Stimulated activated effector memory CD8-positive, alpha-beta T cell treated with anti-CD3 and anti-CD28 coated beads, Interleukin-12 subunit alpha, Interleukin-12 subunit beta, amount 100 ng/mL, for 72 hours (primary cell): Measurements from ENCODE around the gene ZBTB12.

ENCODE experiments used
- ATAC-seq: fragments of 150-1000 bp; cut with Tn5 transposase; 2 replicates; pipeline ENCODE4 v1.10.0; 2021
- DNase-seq, 2 donors: peaks; one replicate each; pipeline ENCODE4 v3.0.0; 2021 to 2022; ENCODE audit warnings: low spot score in 2 of 2
- H3K27ac Mint-ChIP-seq: one replicate; pipeline ENCODE4 v1.8.0; 2022; ENCODE audit warnings: mild to moderate bottlenecking, mixed read lengths
- H3K36me3 Mint-ChIP-seq: one replicate; pipeline ENCODE4 v1.8.0; 2022; ENCODE audit warnings: mild to moderate bottlenecking, mixed read lengths
- H3K4me1 Mint-ChIP-seq: one replicate; pipeline ENCODE4 v1.8.0; 2022; ENCODE audit warnings: mixed read lengths
- H3K4me3 Mint-ChIP-seq: one replicate; pipeline ENCODE4 v1.8.0; 2022; ENCODE audit warnings: mild to moderate bottlenecking, mixed read lengths
- H3K9me3 Mint-ChIP-seq: one replicate; pipeline ENCODE4 v1.8.0; 2022; ENCODE audit warnings: mixed read lengths

Gene ZBTB12

DNA sequence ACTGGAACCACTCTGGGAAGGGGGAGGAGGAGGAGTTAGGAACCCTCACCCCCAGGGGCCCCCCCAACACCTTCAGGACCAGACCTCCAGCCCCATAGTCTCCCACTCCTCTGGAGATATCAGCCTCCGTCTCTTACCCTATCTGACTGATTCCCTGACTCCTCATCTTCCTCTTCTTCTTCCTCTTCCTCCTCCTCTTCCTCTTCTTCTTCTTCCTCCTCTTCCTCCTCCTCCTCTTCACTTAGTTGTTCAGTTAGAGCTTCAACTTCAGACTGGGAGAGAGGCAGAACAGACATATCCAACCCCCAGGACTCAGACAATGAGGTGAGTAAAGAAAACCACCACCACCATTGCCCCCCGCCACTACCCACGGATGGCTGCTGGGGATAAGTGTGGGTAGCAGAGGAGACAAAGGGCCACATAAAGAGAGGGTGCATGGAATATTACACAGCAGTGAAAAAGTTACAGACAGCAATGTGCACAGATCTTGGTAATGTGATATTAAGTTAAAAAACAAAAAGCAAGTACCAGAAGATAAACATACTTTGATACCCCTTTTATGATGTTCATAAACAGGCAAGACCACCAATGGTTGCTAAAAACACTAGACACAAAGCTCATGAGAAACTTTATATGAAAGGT lies 12.4 kb downstream of the ZBTB12 start:
- Mint-ChIP-seq H3K27ac (peak overlapping the region; percentile 23), H3K4me1 (peaks cover 7% of the 10 kb centered on the region), H3K4me3 (no peak overlapping the region), H3K9me3 (no peaks in the 10 kb centered on the region), H3K36me3 (peaks cover 87% of the 10 kb centered on the region)
- ATAC-seq (no peak), DNase-seq (no peak)

DNA sequence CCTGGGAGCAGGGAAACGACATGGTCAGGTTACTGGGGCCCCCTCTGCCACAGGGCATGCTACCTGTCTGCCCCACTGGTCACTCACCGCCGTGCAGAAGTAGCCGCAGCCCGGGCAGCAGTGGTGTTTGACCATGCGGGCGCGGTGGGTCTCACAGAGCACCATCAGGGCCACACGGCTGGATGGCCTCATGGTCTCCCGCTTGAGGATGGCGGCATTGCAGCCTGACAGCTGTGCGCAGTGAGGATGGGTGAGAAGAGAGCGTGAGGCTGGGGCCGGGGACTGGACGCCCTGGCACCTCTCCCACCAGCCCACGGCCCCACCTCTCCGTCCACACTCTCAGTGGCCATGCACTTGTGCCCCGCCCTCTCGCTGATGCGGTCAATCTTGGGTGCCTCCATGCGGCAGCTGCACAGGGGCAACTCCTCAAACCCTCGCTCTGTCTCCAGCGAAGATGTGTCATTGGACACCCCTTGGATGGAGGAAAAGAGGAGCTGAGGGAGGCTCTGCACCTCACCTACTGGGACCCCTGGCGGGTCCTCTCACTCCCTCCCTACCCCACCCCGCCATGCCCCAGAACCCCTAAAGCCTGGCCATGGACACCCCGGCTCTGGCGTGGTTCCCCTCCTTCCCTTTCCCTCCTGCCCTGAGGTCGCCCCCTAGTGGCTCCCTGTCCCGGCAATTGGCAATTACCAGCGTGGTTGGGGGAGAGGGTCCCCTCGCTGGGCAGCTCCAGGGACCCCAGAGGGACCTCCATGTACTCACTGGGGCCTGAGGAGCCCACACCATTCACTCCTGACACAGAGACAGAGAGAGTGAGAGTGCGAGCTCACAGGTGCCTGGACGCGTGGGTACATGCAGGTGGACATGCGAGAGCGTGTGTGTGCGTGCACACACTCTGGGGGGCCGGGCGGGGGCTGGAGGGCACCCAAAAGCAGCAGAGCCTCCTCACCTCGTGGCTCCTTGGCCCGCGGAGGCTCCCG lies 13.3 kb downstream of the ZBTB12 start:
- Mint-ChIP-seq H3K27ac (peak overlapping the region; percentile 23), H3K36me3 (peaks cover 87% of the 10 kb centered on the region), H3K9me3 (no peaks in the 10 kb centered on the region), H3K4me3 (no peak overlapping the region), H3K4me1 (peaks cover 7% of the 10 kb centered on the region)
- DNase-seq (peak; percentile 35 to 80), ATAC-seq (peak; percentile 42)

- Mint-ChIP-seq H3K27ac (no peak overlapping the region), H3K4me1 (peaks cover 7% of the 10 kb centered on the region), H3K36me3 (peaks cover 88% of the 10 kb centered on the region), H3K4me3 (no peak overlapping the region), H3K9me3 (no peaks in the 10 kb centered on the region)
- DNase-seq, result no peak
- peak; percentile 20 for ATAC-seq
Measured at GRCh38 chr6:31887173-31888007, 14.5 kb downstream of the ZBTB12 start.

- no peak for ATAC-seq
- Mint-ChIP-seq H3K4me3 (no peak overlapping the region), H3K36me3 (peaks cover 88% of the 10 kb centered on the region), H3K27ac (no peak overlapping the region), H3K4me1 (peaks cover 7% of the 10 kb centered on the region), H3K9me3 (no peaks in the 10 kb centered on the region)
- DNase-seq, result no peak
Measured at GRCh38 chr6:31886541-31886991, 15.3 kb downstream of the ZBTB12 start.

DNA sequence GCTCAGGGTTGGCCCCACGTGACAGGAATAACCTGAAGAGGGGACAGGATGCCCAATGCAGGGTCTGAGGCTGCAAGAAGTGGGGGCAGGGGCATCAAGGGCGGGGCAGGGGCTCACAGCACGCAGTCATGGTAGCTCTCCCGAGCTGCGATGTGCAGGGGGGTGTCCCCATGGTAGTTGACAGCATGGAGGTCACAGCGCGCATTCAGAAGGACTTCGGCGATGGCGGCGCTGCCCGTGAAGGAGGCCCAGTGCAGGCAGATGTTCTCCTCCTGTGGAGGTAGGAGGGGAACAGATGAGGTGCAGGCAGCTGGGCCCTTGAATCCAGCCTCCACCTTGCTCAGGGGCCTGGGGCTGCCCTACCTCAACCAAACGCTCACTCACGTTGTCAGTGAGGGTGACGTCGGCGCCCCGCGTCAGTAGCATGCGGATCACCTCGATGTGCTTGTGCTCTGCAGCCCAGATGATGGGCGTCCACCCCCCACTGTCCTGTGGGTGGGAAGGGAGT lies 17.3 kb downstream of the ZBTB12 start:
- Mint-ChIP-seq H3K27ac (no peak overlapping the region), H3K4me1 (peaks cover 13% of the 10 kb centered on the region), H3K9me3 (no peaks in the 10 kb centered on the region), H3K4me3 (no peak overlapping the region), H3K36me3 (peaks cover 88% of the 10 kb centered on the region)
- DNase-seq (no peak), ATAC-seq (no peak)

DNA sequence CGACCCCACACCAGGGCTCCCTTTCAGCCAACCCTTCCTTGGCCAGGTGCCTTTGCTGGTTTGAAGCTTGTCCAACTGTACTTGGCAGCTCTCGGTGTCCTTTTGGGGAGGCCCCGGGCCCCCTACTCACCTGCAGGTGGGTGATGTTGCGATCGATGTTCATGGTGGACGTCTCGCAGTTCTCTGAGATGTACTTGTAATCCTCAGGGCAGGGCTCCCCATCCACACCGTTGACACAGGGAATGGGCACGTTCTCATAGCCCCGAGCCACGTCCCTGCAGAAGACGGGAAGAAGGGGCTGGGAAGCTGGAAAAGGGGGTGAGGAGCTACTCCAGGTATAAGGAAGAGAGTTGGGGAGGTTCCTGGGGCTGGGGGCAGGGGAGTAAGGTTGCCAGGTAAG lies 18.2 kb downstream of the ZBTB12 start:
- DNase-seq, result no peak
- H3K9me3 Mint-ChIP-seq, result no peaks in the 10 kb centered on the region
- H3K36me3 Mint-ChIP-seq, result peaks cover 81% of the 10 kb centered on the region
- ATAC-seq, result no peak
- no peak overlapping the region for H3K4me3 Mint-ChIP-seq
- peaks cover 6% of the 10 kb centered on the region for H3K4me1 Mint-ChIP-seq
- no peak overlapping the region for H3K27ac Mint-ChIP-seq

DNA sequence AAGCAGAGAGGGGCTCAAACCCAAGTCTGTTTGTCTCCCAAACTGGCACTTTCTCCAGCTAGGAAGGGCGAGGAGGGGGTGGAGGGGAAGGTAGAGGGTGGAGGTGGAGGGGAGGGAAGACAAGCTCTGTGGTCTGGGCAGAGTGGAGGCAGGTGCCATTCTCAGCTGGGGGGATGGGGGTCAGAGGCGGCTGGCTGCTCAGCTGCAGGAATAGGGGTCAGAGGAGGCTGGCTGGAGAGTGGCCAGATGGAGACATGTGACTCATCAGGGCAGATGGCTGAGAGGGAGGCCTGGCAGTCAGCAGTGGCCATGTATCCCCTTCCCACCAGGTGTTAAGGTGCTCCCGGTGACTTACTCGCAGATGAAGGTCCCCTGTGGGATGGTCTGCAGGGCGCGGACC lies 19.5 kb downstream of the ZBTB12 start:
- no peak overlapping the region for H3K4me3 Mint-ChIP-seq
- H3K27ac Mint-ChIP-seq, result no peak overlapping the region
- no peaks in the 10 kb centered on the region for H3K9me3 Mint-ChIP-seq
- ATAC-seq, result no peak
- peaks cover 77% of the 10 kb centered on the region for H3K36me3 Mint-ChIP-seq
- peaks cover 6% of the 10 kb centered on the region for H3K4me1 Mint-ChIP-seq
- DNase-seq, result no peak

DNA sequence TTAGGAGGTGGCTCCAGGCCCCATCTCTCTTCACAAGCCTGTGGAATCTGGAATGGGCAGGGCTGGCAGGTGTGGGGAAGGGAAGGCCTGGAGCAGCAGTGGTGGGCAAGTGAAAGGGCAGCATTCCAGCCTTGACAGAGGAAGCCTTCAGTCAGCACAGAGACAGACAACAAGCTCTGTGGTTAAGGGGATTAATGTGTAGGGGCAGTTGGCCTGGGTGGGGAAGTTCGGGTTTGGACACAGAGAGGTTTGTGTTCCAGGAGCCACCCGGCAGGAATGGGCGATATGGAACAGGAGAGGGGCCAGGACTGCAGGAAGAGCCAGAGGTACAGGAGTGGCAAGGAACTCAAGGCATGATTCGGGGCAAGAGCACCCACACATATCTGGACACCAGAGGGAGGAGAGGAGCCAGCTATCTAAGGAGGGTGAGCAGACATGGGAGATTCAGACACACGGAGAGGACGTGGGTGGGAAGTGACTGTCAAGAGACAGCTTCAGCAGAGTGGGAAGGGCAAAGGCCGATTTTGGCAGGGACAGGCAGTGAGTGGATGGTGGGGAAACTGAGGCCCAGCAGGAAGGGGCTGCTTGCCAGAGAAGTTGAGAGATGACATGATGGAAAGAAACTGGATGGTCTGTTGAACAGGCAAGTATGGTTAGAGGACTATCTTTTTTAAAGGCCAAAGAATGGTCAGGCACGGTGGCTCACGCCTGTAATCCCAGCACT lies 20.6 kb downstream of the ZBTB12 start:
- peaks cover 6% of the 10 kb centered on the region for H3K4me1 Mint-ChIP-seq
- no peak for ATAC-seq
- H3K36me3 Mint-ChIP-seq, result peaks cover 66% of the 10 kb centered on the region
- H3K9me3 Mint-ChIP-seq, result no peaks in the 10 kb centered on the region
- peak overlapping the region; percentile 86 for H3K27ac Mint-ChIP-seq
- DNase-seq, result no peak
- H3K4me3 Mint-ChIP-seq, result no peak overlapping the region

DNA sequence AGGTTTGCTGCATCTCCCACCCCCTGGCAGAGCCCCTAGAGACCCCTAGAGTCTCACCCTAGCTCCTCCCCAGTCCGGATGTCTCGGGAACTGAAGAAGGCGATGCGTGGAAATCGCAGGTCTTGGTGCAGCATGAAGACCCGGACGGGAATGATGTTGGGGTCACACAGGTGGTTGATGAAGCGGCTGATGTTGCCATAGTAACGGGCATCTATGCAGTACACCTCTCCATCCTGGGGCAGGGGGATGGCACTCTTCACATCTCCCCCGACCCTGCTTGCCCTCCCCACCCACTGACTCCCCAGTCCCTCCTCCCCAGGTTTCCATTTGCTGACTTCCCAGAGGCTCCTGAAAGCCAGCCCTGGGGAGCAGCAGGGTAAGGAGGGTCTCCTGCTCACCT lies 21.3 kb downstream of the ZBTB12 start:
- Mint-ChIP-seq H3K27ac (peak overlapping the region; percentile 86), H3K4me3 (no peak overlapping the region), H3K9me3 (no peaks in the 10 kb centered on the region), H3K4me1 (peaks cover 6% of the 10 kb centered on the region), H3K36me3 (peaks cover 60% of the 10 kb centered on the region)
- no peak for ATAC-seq
- DNase-seq, result no peak

- no peaks in the 10 kb centered on the region for H3K9me3 Mint-ChIP-seq
- ATAC-seq, result no peak
- peaks cover 52% of the 10 kb centered on the region for H3K36me3 Mint-ChIP-seq
- no peak overlapping the region for H3K27ac Mint-ChIP-seq
- H3K4me3 Mint-ChIP-seq, result no peak overlapping the region
- peaks cover 6% of the 10 kb centered on the region for H3K4me1 Mint-ChIP-seq
- DNase-seq, result no peak
Measured at GRCh38 chr6:31879901-31880300, 22.0 kb downstream of the ZBTB12 start.

DNA sequence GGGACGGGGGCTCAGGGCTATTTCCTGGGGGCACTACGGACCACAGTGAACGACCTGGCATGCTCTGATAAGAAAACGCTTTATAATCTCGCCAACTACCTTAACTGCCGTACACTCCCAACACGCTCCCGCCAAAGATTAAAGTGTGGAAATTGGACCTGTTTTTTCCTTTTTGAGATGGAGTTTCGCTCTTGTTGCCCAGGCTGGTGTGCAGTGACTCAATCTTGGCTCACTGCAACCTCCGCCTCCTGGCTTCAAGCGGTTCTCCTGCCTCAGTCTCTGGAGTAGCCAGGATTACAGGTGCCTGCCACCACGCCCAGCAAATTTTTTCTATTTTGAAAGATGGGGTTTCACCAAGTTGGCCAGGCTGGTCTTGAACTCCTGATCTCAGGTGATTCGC lies 22.7 kb downstream of the ZBTB12 start:
- Mint-ChIP-seq H3K4me1 (peaks cover 6% of the 10 kb centered on the region), H3K36me3 (peaks cover 45% of the 10 kb centered on the region), H3K9me3 (no peaks in the 10 kb centered on the region), H3K4me3 (no peak overlapping the region), H3K27ac (no peak overlapping the region)
- no peak for DNase-seq
- ATAC-seq, result no peak

DNA sequence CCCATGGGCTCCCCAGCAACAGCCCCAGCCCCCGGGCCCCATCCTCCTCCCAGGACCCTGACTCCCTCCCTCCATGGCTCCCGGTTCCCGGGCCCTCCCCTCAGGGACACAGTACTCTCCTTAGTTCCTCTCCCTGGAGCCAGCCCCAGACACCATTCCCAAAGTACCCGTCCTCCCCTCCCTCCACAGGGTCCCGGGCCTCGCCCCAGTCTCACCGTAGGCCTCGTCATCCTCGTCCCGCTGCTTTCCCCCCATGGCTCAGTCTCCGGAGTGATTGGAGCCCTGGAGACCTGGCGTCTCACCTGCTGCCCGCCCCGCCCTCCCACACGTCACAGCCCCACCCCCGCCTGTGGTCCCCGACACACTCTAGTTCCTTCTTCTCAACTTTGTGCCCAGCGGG lies 23.2 kb downstream of the ZBTB12 start, which contains the start of gene SLC44A4:
SLC44A4 (minus strand) TSS at position 272 of the 400 bp plus-strand sequence; CDS start at position 255, 17 bp downstream.
- ATAC-seq, result no peak
- Mint-ChIP-seq H3K9me3 (no peaks in the 10 kb centered on the region), H3K4me1 (peaks cover 6% of the 10 kb centered on the region), H3K27ac (peak within 1 kb of the TSS; percentile 78), H3K36me3 (peaks cover 41% of the 10 kb centered on the region), H3K4me3 (no peak within 1 kb of the TSS)
- DNase-seq, result no peak

DNA sequence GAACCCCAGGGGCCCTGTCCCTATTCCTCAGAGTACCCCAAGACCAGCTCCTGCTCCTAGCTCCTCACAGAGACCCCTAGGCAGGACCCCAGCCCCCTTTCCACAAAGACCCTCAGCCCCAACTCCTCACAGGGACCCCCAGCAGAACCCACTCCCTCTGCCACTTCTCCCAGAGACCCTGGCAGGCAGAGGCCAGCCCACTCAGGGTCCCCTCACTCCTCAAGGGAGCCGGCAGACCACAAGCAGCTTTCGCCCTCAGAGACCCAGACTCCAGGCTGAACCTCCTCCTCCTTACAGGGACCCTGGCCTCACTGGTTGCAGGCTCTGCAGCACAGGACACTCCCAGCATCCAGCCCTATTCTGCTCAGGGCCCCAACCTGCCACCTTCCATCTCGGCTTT lies 23.7 kb downstream of the ZBTB12 start:
- ATAC-seq, result no peak
- Mint-ChIP-seq H3K4me1 (peaks cover 6% of the 10 kb centered on the region), H3K9me3 (no peaks in the 10 kb centered on the region), H3K4me3 (no peak overlapping the region), H3K36me3 (peaks cover 36% of the 10 kb centered on the region), H3K27ac (peak overlapping the region; percentile 78)
- DNase-seq, result no peak

DNA sequence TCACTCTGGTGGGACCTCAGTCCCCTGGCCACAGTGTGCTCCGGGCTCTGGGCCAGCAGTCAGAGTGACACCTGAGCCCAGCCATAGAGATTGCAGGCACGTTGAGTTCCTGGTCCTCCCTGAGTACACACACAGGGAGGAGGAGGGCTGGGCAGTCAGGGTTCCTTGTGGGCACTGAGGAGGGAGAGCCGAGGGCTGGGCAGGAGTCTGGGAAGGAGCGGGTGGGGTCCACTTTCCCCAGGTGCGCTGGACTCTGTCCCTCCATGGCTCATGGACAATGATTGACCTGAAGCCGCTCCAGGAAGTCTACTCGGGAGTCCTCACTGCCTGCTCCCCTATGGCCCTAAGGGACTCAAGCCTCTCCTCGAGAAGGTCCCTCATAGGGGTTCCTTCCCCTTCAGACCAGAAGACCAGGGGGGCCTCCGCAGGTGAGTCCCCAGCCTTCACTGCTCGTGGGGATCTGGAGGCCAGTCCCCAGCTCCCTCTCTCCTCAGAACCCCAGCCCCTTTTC lies 24.2 kb downstream of the ZBTB12 start:
- no peak for DNase-seq
- Mint-ChIP-seq H3K36me3 (peaks cover 31% of the 10 kb centered on the region), H3K9me3 (no peaks in the 10 kb centered on the region), H3K27ac (peak overlapping the region; percentile 78), H3K4me3 (no peak overlapping the region), H3K4me1 (peaks cover 6% of the 10 kb centered on the region)
- peak; percentile 4 for ATAC-seq
